AG04449 (cell line): ENCODE measurements around the gene EIF4G3.

Experiments
- CTCF ChIA-PET: fragments of 350-600 bp; formaldehyde crosslinking; extraction: SDS; loops from one replicate; lab custom pipeline; 2021; ENCODE audit warnings: antibody characterized with exemption; lab: Yijun Ruan, JAX
- POLR2A ChIA-PET: fragments of 400-600, 350-600 bp; formaldehyde crosslinking; extraction: SDS; loops from one replicate; lab custom pipeline; 2020; ENCODE audit warnings: antibody characterized with exemption, inconsistent platforms; lab: Yijun Ruan, JAX
- DNase-seq: peaks from one replicate; pipeline ENCODE4 v3.0.0-alpha.2; 2010; ENCODE audit warnings: low read depth, low spot score
- H3K4me3 ChIP-seq: 2 replicates; pipeline ENCODE4 v1.5.1; 2011; ENCODE audit warnings: low read depth, mild to moderate bottlenecking, control low read depth, low read length
- TF ChIP-seq, protein P1 (sequence below): IDR thresholded peaks from one replicate; pipeline ENCODE4 v1.5.1; 2011; ENCODE audit warnings: mild to moderate bottlenecking, moderate library complexity, low read length, control low read depth, inconsistent platforms; ENCODE audit not compliant: insufficient read depth; ENCODE audit errors: missing control alignments

Gene EIF4G3

DNA sequence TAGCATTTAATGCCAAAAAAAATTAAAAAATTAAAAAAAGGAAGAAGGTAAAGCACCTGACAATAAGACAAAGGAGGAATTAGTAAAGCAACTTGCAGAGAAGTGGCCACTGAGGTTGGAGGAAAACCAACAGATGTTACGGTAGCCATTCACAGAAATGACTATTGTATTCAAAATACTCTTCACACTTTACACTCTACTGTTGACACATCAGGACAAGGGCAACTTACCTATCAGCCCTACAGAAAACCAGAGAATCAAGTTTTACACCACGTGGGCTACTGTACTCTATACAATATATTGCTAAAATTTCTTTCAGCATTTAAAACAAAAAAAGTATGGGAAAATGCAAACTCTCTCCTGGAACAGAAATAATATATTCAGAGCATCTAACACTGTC lies 70.0 kb downstream of the EIF4G3 start:
- ChIA-PET CTCF (interaction anchor here (1.0 to 1.7 kb wide), 2 partner anchors 9 to 23 kb away, joined by 3 read pairs; no protein-coding TSS in a partner anchor), POLR2A (no interaction called here)
- TF ChIP-seq, protein P1, sequence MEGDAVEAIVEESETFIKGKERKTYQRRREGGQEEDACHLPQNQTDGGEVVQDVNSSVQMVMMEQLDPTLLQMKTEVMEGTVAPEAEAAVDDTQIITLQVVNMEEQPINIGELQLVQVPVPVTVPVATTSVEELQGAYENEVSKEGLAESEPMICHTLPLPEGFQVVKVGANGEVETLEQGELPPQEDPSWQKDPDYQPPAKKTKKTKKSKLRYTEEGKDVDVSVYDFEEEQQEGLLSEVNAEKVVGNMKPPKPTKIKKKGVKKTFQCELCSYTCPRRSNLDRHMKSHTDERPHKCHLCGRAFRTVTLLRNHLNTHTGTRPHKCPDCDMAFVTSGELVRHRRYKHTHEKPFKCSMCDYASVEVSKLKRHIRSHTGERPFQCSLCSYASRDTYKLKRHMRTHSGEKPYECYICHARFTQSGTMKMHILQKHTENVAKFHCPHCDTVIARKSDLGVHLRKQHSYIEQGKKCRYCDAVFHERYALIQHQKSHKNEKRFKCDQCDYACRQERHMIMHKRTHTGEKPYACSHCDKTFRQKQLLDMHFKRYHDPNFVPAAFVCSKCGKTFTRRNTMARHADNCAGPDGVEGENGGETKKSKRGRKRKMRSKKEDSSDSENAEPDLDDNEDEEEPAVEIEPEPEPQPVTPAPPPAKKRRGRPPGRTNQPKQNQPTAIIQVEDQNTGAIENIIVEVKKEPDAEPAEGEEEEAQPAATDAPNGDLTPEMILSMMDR: no peak
- DNase-seq: no peak
- H3K4me3 ChIP-seq: no peak overlapping the region

DNA sequence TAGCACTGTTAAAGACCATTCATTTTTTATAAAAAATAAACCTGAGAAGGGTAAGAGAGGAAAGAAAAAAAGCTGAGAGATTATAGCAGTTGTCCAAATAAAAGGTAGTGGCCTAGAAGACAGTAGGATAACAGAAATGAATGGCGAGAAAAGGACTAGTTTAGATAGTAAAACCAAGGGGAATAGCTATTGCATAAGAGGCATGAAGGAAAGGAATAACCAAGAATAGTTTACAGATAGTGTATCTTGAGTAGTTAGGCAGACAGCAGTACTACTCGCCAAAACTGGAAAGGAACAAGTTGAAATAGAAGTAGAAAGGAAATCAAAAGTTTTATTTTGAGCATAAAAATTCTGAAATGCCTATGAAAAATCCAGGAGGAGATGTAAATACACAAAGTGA lies 70.5 kb downstream of the EIF4G3 start:
- no peak for DNase-seq
- TF ChIP-seq, protein P1: no peak
- ChIA-PET CTCF (interaction anchor here (1.0 kb wide), 1 partner anchor 8 kb away, joined by 3 read pairs; no protein-coding TSS in a partner anchor), POLR2A (no interaction called here)
- no peak overlapping the region for H3K4me3 ChIP-seq

DNA sequence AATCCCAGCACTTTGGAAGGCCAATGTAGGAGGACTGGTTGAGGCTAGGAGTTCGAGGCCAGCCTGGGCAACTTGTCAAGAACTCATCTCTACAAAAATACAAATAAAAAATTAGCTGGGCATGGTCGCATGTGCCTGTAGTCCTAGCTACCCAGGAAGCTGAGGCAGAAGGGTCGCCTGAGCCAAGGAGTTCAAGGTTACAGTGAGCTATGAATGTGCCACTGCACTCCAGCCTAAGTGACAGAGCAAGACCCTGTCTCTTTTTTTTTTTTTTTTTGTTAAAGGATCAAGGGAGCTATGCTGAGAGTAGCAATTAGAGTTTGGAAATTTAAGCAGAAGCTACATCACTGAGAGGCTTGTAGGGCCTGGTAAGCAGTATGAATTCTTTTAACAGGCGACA lies 70.9 kb downstream of the EIF4G3 start:
- no peak overlapping the region for H3K4me3 ChIP-seq
- POLR2A ChIA-PET: no interaction called here
- CTCF ChIA-PET: no interaction called here
- DNase-seq: no peak
- TF ChIP-seq, protein P1: no peak

DNA sequence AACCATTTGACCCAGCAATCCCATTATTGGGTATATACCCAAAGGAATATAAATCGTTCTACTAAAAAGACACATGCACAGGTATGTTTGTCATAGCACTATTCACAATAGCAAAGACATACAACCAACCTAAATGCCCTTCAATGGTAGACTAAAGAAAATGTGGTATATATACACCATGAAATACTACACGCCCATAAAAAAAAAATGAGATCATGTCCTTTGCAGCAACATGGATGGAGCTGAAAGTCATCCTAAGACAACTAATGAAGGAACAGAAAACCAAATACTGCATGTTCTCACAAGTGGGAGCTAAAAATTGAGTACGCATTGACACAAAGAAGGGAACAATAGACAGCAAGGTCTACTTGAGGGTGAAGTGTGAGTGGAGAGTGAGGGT lies 72.0 kb downstream of the EIF4G3 start:
- H3K4me3 ChIP-seq: no peak overlapping the region
- POLR2A ChIA-PET: no interaction called here
- CTCF ChIA-PET: no interaction called here
- TF ChIP-seq, protein P1: no peak
- no peak for DNase-seq

DNA sequence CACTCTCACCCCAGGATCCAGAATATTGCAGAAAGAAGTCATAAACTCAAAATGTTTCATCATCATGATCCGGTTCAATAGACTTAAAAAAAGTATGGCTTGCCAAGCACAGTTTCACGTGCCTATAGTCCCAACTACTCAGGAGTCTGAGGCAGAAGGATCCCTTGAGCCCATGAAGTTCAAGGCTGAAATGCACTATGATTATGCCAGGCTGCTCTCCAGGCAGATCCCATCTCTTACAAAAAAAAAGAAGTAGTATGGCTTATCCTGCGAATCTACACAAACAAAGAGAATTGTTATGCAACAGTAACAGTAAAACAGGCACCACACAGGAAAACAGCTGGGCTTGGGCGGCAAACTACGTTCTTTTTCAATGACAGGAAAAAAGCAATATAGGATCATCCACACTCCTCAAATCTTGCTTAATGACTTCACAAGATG lies 76.2 kb downstream of the EIF4G3 start:
- ChIA-PET CTCF (no interaction called here), POLR2A (no interaction called here)
- TF ChIP-seq, protein P1: no peak
- DNase-seq: no peak
- no peak overlapping the region for H3K4me3 ChIP-seq

DNA sequence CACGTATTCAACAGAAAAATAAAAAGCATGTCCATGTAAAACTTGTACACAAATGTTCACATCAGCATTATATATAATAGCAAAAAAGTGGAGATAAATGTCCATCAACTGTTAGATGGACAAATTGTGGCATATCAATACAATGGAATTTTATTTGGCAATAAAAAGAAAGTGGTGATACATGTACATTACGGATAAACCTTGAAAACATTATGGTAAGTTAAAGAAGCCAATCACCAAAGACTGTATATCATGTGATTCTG lies 76.9 kb downstream of the EIF4G3 start:
- TF ChIP-seq, protein P1: no peak
- CTCF ChIA-PET: no interaction called here
- POLR2A ChIA-PET: no interaction called here

More for the DNA sequence above, 76.9 kb downstream of the EIF4G3 start:
- no peak overlapping the region for H3K4me3 ChIP-seq
- DNase-seq: no peak
